Measurements from ENCODE around the gene ME3.

GRCh38 chr11:86484795-86485166, 187.6 kb downstream of the ME3 start:
- TF ChIP-seq CTCF (IDR thresholded peaks at IDR 0.05): no peak
- TF ChIP-seq POLR2A (IDR thresholded peaks at IDR 0.05): no peak

Measured in right lobe of liver (tissue), 4 donors.